ENCODE measurements around the gene PTPRC.

PTPRC gene

GRCh38 chr1:198699167-198700015 lies 60.6 kb downstream of the PTPRC start:
- CTCF ChIA-PET: interaction anchor here (0.6 to 1.5 kb wide), 12 partner anchors 9 to 1737 kb away, joined by 3 to 6 read pairs (median 4); no protein-coding TSS in a partner anchor
- TF ChIP-seq PATZ1 (tag by site-specific recombination; IDR thresholded peaks at IDR 0.05) (no peak), ZNF239 (tag by site-specific recombination; IDR thresholded peaks at IDR 0.05) (no peak), MZF1 (tag by site-specific recombination; IDR thresholded peaks at IDR 0.05; ENCODE audit: borderline replicate concordance) (no peak), ZNF76 (tag by site-specific recombination; IDR thresholded peaks at IDR 0.05; ENCODE audit: borderline replicate concordance, low read depth) (no peak), ZNF202 (tag by site-specific recombination; IDR thresholded peaks at IDR 0.05; ENCODE audit: borderline replicate concordance) (no peak), ZNF302 (tag by site-specific recombination; IDR thresholded peaks at IDR 0.05; ENCODE audit: low read depth) (no peak), TCF7L2 (IDR thresholded peaks at IDR 0.05; ENCODE audit: borderline replicate concordance, low read depth, low read length) (no peak), ZNF548 (tag by site-specific recombination; IDR thresholded peaks at IDR 0.05) (no peak), ZNF121 (tag by site-specific recombination; IDR thresholded peaks at IDR 0.05) (no peak), ZFP37 (tag by site-specific recombination; IDR thresholded peaks at IDR 0.05) (no peak), ZNF175 (tag by site-specific recombination; IDR thresholded peaks at IDR 0.05) (no peak), ZNF112 (tag by site-specific recombination; IDR thresholded peaks at IDR 0.05) (no peak), ZNF2 (tag by site-specific recombination; IDR thresholded peaks at IDR 0.05) (peak; percentile 80), ZNF280C (tag by site-specific recombination; IDR thresholded peaks at IDR 0.05) (no peak), KLF1 (tag by site-specific recombination; IDR thresholded peaks at IDR 0.05) (no peak), ZNF266 (tag by site-specific recombination; IDR thresholded peaks at IDR 0.05; ENCODE audit: low read depth) (no peak), ZSCAN30 (tag by site-specific recombination; IDR thresholded peaks at IDR 0.05) (0 out of 2 replicates have a peak, but pooled peaks have one; percentile 47), BCL11B (tag by site-specific recombination; IDR thresholded peaks at IDR 0.05; ENCODE audit: low read depth) (no peak), GLIS2 (tag by site-specific recombination; IDR thresholded peaks at IDR 0.05) (no peak), ZNF639 (tag by site-specific recombination; IDR thresholded peaks at IDR 0.05) (no peak), ZNF658 (tag by site-specific recombination; IDR thresholded peaks at IDR 0.05) (no peak), AEBP2 (tag by site-specific recombination; IDR thresholded peaks at IDR 0.05; ENCODE audit: borderline replicate concordance) (no peak), YY1 (tag by site-specific recombination; IDR thresholded peaks at IDR 0.05) (no peak), ZNF140 (tag by site-specific recombination; IDR thresholded peaks at IDR 0.05) (no peak), ZNF48 (tag by site-specific recombination; IDR thresholded peaks at IDR 0.05) (no peak), ZNF404 (tag by site-specific recombination; IDR thresholded peaks at IDR 0.05) (no peak), GLI4 (tag by site-specific recombination; IDR thresholded peaks at IDR 0.05) (no peak), ZNF324 (tag by site-specific recombination; IDR thresholded peaks at IDR 0.05) (no peak), ZNF596 (tag by site-specific recombination; IDR thresholded peaks at IDR 0.05) (no peak), ZSCAN18 (tag by site-specific recombination; IDR thresholded peaks at IDR 0.05) (no peak), ZNF19 (tag by site-specific recombination; IDR thresholded peaks at IDR 0.05; ENCODE audit: low read depth) (no peak)

More at GRCh38 chr1:198699167-198700015, 60.6 kb downstream of the PTPRC start:
- H3K9me3 ChIP-seq (ENCODE audit: control insufficient read depth, insufficient read depth, low read depth, low read length): no peaks in the 10 kb centered on the region
- H3K4me3 ChIP-seq (ENCODE audit: low read depth, low read length): no peak overlapping the region
- POLR2A ChIA-PET: no interaction called here
- H3K27ac ChIP-seq (ENCODE audit: extremely low read depth, low read depth, low read length): no peak overlapping the region
- no peaks in the 10 kb centered on the region for H3K36me3 ChIP-seq (ENCODE audit: control insufficient read depth in 2 of 2, insufficient read depth in 1 of 2, low read length in 2 of 2)
- H3K4me1 ChIP-seq (ENCODE audit: control insufficient read depth, insufficient read depth, low read length): peaks cover 6% of the 10 kb centered on the region; the same call in 1 of the 2 replicates
